IMR-90 (cell line): ENCODE data around the gene LHX1. TPM values are rescaled to one million over a fixed set of nuclear protein-coding genes. Genes with fewer than 3 reads are reported as not detected.

ENCODE experiments used
- ATAC-seq: fragments of 200-7000 bp; cut with Tn5 transposase; 2 replicates; pipeline ENCODE4 v1.9.1; 2020; ENCODE audit warnings: low read depth, mild to moderate bottlenecking, moderate library complexity
- BruUV-seq: library from RNA; stranded (reverse); fragments of 400-500 nt; replicated peaks from 2 replicates; lab custom pipeline; 2021; lab: Mats Ljungman, UMichigan
- CTCF ChIA-PET: fragments of 300-600 bp; formaldehyde crosslinking; extraction: SDS; loops from one replicate; lab custom pipeline; 2021; ENCODE audit warnings: antibody characterized with exemption; lab: Yijun Ruan, JAX
- POLR2A ChIA-PET: fragments of 300-600 bp; sonication (Branson Sonifier 250); formaldehyde crosslinking; loops from one replicate; lab custom pipeline; 2022; ENCODE audit warnings: antibody characterized with exemption; ENCODE audit not compliant: unreplicated experiment; lab: Charles Lee
- DNase-seq: peaks from one replicate; pipeline ENCODE4 v3.0.0; 2013
- H2AFZ ChIP-seq: replicated peaks from 2 replicates; pipeline ENCODE3; 2013; ENCODE audit warnings: low read length, mild to moderate bottlenecking; ENCODE audit not compliant: poor library complexity
- H2AK5ac ChIP-seq: 2 replicates; pipeline ENCODE4 v1.6.1; 2013; ENCODE audit warnings: low read depth, low read length, inconsistent platforms
- H2AK9ac ChIP-seq: replicated peaks from 2 replicates; pipeline ENCODE3; 2013; ENCODE audit warnings: mild to moderate bottlenecking, low read depth, low read length, moderate library complexity; ENCODE audit not compliant: poor library complexity
- H2BK120ac ChIP-seq: 2 replicates; pipeline ENCODE4 v1.6.1; 2013; ENCODE audit warnings: low read depth, low read length, inconsistent platforms
- H2BK15ac ChIP-seq: 3 replicates; pipeline ENCODE4 v1.6.1; 2013; ENCODE audit warnings: low read depth, low read length, inconsistent platforms
- H2BK20ac ChIP-seq: 2 replicates; pipeline ENCODE4 v1.6.1; 2013; ENCODE audit warnings: low read depth, mild to moderate bottlenecking, inconsistent platforms, low read length, moderate library complexity
- H2BK5ac ChIP-seq: 2 replicates; pipeline ENCODE4 v1.6.1; 2013; ENCODE audit warnings: mild to moderate bottlenecking, low read depth, low read length, inconsistent platforms; ENCODE audit not compliant: poor library complexity, severe bottlenecking
- H3K14ac ChIP-seq: replicated peaks from 2 replicates; pipeline ENCODE4 v1.6.1; 2013; ENCODE audit warnings: low read depth, low read length, inconsistent platforms
- H3K18ac ChIP-seq: 2 replicates; pipeline ENCODE4 v1.6.1; 2013; ENCODE audit warnings: low read depth, low read length, control low read depth
- H3K23ac ChIP-seq: 2 replicates; pipeline ENCODE4 v1.6.1; 2013; ENCODE audit warnings: low read depth, low read length, inconsistent platforms
- H3K27ac ChIP-seq: 2 replicates; pipeline ENCODE4 v1.5.1; 2013; ENCODE audit warnings: mild to moderate bottlenecking, control low read depth, low read length; ENCODE audit not compliant: insufficient read depth
- H3K27me3 ChIP-seq: 2 replicates; pipeline ENCODE4 v1.6.1; 2013; ENCODE audit warnings: low read length; ENCODE audit not compliant: control insufficient read depth, insufficient read depth
- H3K36me3 ChIP-seq: 2 replicates; pipeline ENCODE4 v1.6.1; 2013; ENCODE audit warnings: low read length, mixed read lengths; ENCODE audit not compliant: control insufficient read depth, insufficient read depth
- H3K4ac ChIP-seq: 2 replicates; pipeline ENCODE4 v1.6.1; 2013; ENCODE audit warnings: low read depth, low read length, inconsistent platforms
- H3K4me1 ChIP-seq: 2 replicates; pipeline ENCODE4 v1.6.1; 2013; ENCODE audit warnings: low read length, mixed read lengths; ENCODE audit not compliant: control insufficient read depth, insufficient read depth
- H3K4me2 ChIP-seq: 2 replicates; pipeline ENCODE4 v1.6.1; 2013; ENCODE audit warnings: low read depth, mild to moderate bottlenecking, control low read depth, low read length, moderate library complexity
- H3K4me3 ChIP-seq: 2 replicates; pipeline ENCODE4 v1.5.1; 2013; ENCODE audit warnings: low read depth, mild to moderate bottlenecking, control low read depth, low read length, moderate library complexity; ENCODE audit not compliant: insufficient read depth
- H3K56ac ChIP-seq: 2 replicates; pipeline ENCODE4 v1.6.1; 2013; ENCODE audit warnings: low read length, inconsistent platforms; ENCODE audit not compliant: insufficient read depth; ENCODE audit errors: extremely low read depth
- H3K79me1 ChIP-seq, 2 experiments: 2 replicates each; pipeline ENCODE4 v1.6.1; 2013; ENCODE audit warnings: low read length in 2 of 2, inconsistent platforms in 1 of 2, low read depth in 1 of 2
- H3K9ac ChIP-seq: 2 replicates; pipeline ENCODE4 v1.6.1; 2013; ENCODE audit warnings: low read depth, low read length, control low read depth
- H3K9me1 ChIP-seq: 2 replicates; pipeline ENCODE4 v1.6.1; 2013; ENCODE audit warnings: low read length, inconsistent platforms; ENCODE audit not compliant: insufficient read depth
- H3K9me3 ChIP-seq: 2 replicates; pipeline ENCODE4 v1.6.1; 2013; ENCODE audit warnings: low read length; ENCODE audit not compliant: control insufficient read depth, insufficient read depth
- H4K20me1 ChIP-seq: 2 replicates; pipeline ENCODE4 v1.6.1; 2013; ENCODE audit warnings: low read length, inconsistent platforms; ENCODE audit not compliant: insufficient read depth
- H4K5ac ChIP-seq: 2 replicates; pipeline ENCODE4 v1.6.1; 2013; ENCODE audit warnings: mild to moderate bottlenecking, low read depth, low read length, control low read depth
- H4K8ac ChIP-seq, 2 experiments: 2 replicates each; pipeline ENCODE4 v1.6.1; 2013; ENCODE audit warnings: low read depth in 2 of 2, low read length in 2 of 2, control low read depth in 1 of 2, inconsistent platforms in 1 of 2
- H4K91ac ChIP-seq: 2 replicates; pipeline ENCODE4 v1.6.1; 2013; ENCODE audit warnings: low read depth, low read length, inconsistent platforms; ENCODE audit not compliant: insufficient read depth
- CEBPB ChIP-seq: IDR thresholded peaks from 2 replicates; pipeline ENCODE4 v1.6.1; 2012; ENCODE audit warnings: low read depth, low read length, improper control_type of control experiment
- CHD1 ChIP-seq: IDR thresholded peaks from 2 replicates; pipeline ENCODE4 v1.6.1; 2012; ENCODE audit warnings: low read depth, low read length, improper control_type of control experiment
- FOS ChIP-seq: fragments of 150-350 bp; IDR thresholded peaks from 2 replicates; pipeline ENCODE4 v1.6.1; 2016; ENCODE audit warnings: low read depth, low read length
- MAFK ChIP-seq: IDR thresholded peaks from 2 replicates; pipeline ENCODE4 v1.6.1; 2012; ENCODE audit warnings: low read depth, low read length, improper control_type of control experiment
- NFE2L2 ChIP-seq: fragments of 150-350 bp; IDR thresholded peaks from 2 replicates; pipeline ENCODE4 v1.6.1; 2016; ENCODE audit warnings: low read depth, mild to moderate bottlenecking, low read length
- RAD21 ChIP-seq: IDR thresholded peaks from 2 replicates; pipeline ENCODE4 v1.6.1; 2012; ENCODE audit warnings: low read length, improper control_type of control experiment
- RCOR1 ChIP-seq: IDR thresholded peaks from 2 replicates; pipeline ENCODE4 v1.6.1; 2012; ENCODE audit warnings: mild to moderate bottlenecking, low read length, improper control_type of control experiment; ENCODE audit not compliant: insufficient replicate concordance
- RFX5 ChIP-seq: IDR thresholded peaks from 2 replicates; pipeline ENCODE4 v1.8.0; 2012; ENCODE audit warnings: low read depth, mild to moderate bottlenecking, low read length, moderate library complexity
- SMC3 ChIP-seq: fragments of 150-350 bp; IDR thresholded peaks from 2 replicates; pipeline ENCODE4 v1.6.1; 2016; ENCODE audit warnings: low read depth, mild to moderate bottlenecking, antibody characterized with exemption, low read length, moderate library complexity
- WGBS, 2 experiments: methylation state at CpG; one replicate each; pipeline versions ENCODE4 v1.1.5 to v1.1.7; 2013; ENCODE audit warnings: missing lambda C conversion rate in 2 of 2; ENCODE audit not compliant: insufficient read length in 1 of 2; ENCODE audit errors: extremely low coverage in 2 of 2; 5-methylcytosine and 5-hydroxymethylcytosine counted together
- dilution Hi-C: fragments of 300-500 bp; cut with HindIII; formaldehyde crosslinking; loops from one replicate; pipeline ENCODE4 v1.14.3; 2018; ENCODE audit warnings: low sequenced_read_pairs; ENCODE audit not compliant: unreplicated experiment
- in situ Hi-C: fragments of 300-500 bp; cut with MboI; formaldehyde crosslinking; loops from 3 replicates; pipeline ENCODE4 v1.14.3; 2019; ENCODE audit warnings: low sequenced_read_pairs, inconsistent platforms, mixed read lengths
- intact Hi-C: fragments of 100-400 bp; cut with micrococcal nuclease; formaldehyde crosslinking; loops from 2 replicates; pipeline ENCODE4 v1.10.0; 2022
- polyA plus RNA-seq, 3 experiments: library from polyadenylated mRNA; depleted of rRNA; stranded (reverse); fragments of >200 nt; gene quantifications; 2 replicates each; pipeline ENCODE4 v1.2.3, GENCODE V29; 2012; ENCODE audit warnings: low replicate concordance in 1 of 3
- total RNA-seq: library from RNA; depleted of rRNA; stranded (reverse); fragments of >200 nt; gene quantifications from 2 replicates; pipeline ENCODE4 v1.2.3, GENCODE V29; 2012

LHX1 gene
- total and polyA plus RNA-seq, 2 of the 4 experiments (the other 2 are of a cell fraction), result not detected

DNA sequence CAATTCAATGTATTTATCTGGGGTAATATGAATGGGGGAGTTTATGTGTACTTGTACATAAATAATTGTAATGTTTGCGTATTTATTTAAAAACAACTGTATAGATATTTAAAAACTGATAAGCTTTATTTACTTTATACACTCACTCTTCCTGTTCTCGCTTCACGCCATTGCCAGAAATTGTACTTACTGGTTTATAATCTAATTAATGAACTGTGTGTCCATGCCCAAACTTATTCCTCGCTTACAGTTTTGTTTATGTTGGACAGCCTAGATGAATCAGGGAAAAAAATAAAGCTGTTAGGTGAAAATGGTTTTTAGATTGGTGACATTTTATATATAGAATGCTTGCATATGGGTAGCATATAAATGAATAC, 42.3 kb downstream of the LHX1 start:
- H3K79me1 ChIP-seq, result peaks cover 12 to 24% of the 10 kb centered on the region in 2 experiments
- 0 out of 2 replicates have a peak, but pooled peaks cover 1% of the 10 kb centered on the region for H3K36me3 ChIP-seq
- H2AFZ ChIP-seq, result no peak overlapping the region
- no peaks in the 10 kb centered on the region; the same call in 1 of the 2 replicates for H4K20me1 ChIP-seq
- H3K14ac ChIP-seq, result no peak overlapping the region
- in situ Hi-C loops (no loop called here), dilution Hi-C loops (no loop called here), intact Hi-C loops (no loop called here)
- no CpG with 5 or more reads among the region's 4 CpGs for WGBS, 2 experiments
- no peak overlapping the region for H3K56ac ChIP-seq
- no peak overlapping the region for H4K91ac ChIP-seq
- H2BK120ac ChIP-seq, result no peak overlapping the region
- peaks cover 1% of the 10 kb centered on the region; the same call in 1 of the 2 replicates for H3K4me1 ChIP-seq
- H3K4ac ChIP-seq, result no peak overlapping the region
- DNase-seq (no peak), ATAC-seq (no peak)
- no peaks in the 10 kb centered on the region for H3K9me3 ChIP-seq
- no peak overlapping the region for H2AK9ac ChIP-seq
- H2AK5ac ChIP-seq, result no peak overlapping the region
- H3K9ac ChIP-seq, result no peak overlapping the region
- no peak overlapping the region for H2BK5ac ChIP-seq
- H2BK20ac ChIP-seq, result no peak overlapping the region
- H3K27ac ChIP-seq, result no peak overlapping the region
- no TSS peak for BruUV-seq
- H3K4me3 ChIP-seq, result no peak overlapping the region
- H3K18ac ChIP-seq, result no peak overlapping the region
- H3K4me2 ChIP-seq, result no peak overlapping the region
- ChIA-PET CTCF (interaction anchor here (0.8 to 1.1 kb wide), 2 partner anchors 14 to 31 kb away, joined by 3 read pairs; partner anchors contain the start of gene AATF), POLR2A (no interaction called here)
- H2BK15ac ChIP-seq, result no peak overlapping the region
- H3K23ac ChIP-seq, result no peak overlapping the region
- H3K27me3 ChIP-seq, result no peaks in the 10 kb centered on the region
- H4K8ac ChIP-seq, result no peak overlapping the region
- TF ChIP-seq CHD1 (no peak), RAD21 (no peak), RCOR1 (no peak), FOS (no peak), NFE2L2 (no peak), CEBPB (no peak), RFX5 (no peak), MAFK (no peak), SMC3 (no peak)
- no peak overlapping the region for H4K5ac ChIP-seq
- no peaks in the 10 kb centered on the region for H3K9me1 ChIP-seq
